NCI-H1417 (cell line): ENCODE data around the gene CASP9.
"Not testable (repeated sequence)": the region's sequence is repeated elsewhere in the genome, so short reads cannot be mapped to it uniquely, and the experiment has no call there.

Experiments
- DNase-seq, 3 experiments: peaks; one replicate each; lab custom pipeline; 2025; lab: John Stamatoyannopoulos, UW

The CASP9 gene

GRCh38 chr1:15469361-15469760 is 54.7 kb downstream of the CASP9 start:
- DNase-seq = no peak

GRCh38 chr1:15468145-15468544 is 55.9 kb downstream of the CASP9 start:
- peak in 1 of 3 experiments; percentile 3 for DNase-seq

GRCh38 chr1:15466955-15467625 is 56.9 kb downstream of the CASP9 start:
- DNase-seq = not testable (repeated sequence)

GRCh38 chr1:15465674-15466073 is 58.3 kb downstream of the CASP9 start:
- DNase-seq = no peak

GRCh38 chr1:15463926-15464322 is 60.1 kb downstream of the CASP9 start:
- DNase-seq = not testable (repeated sequence)

- DNase-seq = peak; percentile 28 to 64 (median 42)
Observed at GRCh38 chr1:15463064-15463800, 60.8 kb downstream of the CASP9 start.

GRCh38 chr1:15460708-15461095 is 63.3 kb downstream of the CASP9 start:
- no peak for DNase-seq

- DNase-seq = peak in 1 of 3 experiments; percentile 29
Observed at GRCh38 chr1:15459771-15460707, 64.0 kb downstream of the CASP9 start.

GRCh38 chr1:15458388-15458787 is 65.6 kb downstream of the CASP9 start:
- not testable (repeated sequence) for DNase-seq

- no peak for DNase-seq
Observed at GRCh38 chr1:15457585-15457984, 66.4 kb downstream of the CASP9 start.

- DNase-seq = no peak
Observed at GRCh38 chr1:15456313-15456954, 67.6 kb downstream of the CASP9 start, which contains the start of gene CELA2A. CELA2A (plus strand) TSS chr1:15456732; CDS start chr1:15456754, 22 bp downstream.

GRCh38 chr1:15455522-15455921 is 68.5 kb downstream of the CASP9 start:
- no peak for DNase-seq

GRCh38 chr1:15454256-15454655 is 69.8 kb downstream of the CASP9 start:
- no peak for DNase-seq

- DNase-seq = no peak
Observed at GRCh38 chr1:15453734-15454133, 70.3 kb downstream of the CASP9 start.

- DNase-seq = no peak
Observed at GRCh38 chr1:15452866-15453571, 71.0 kb downstream of the CASP9 start.

GRCh38 chr1:15452216-15452615 is 71.8 kb downstream of the CASP9 start:
- no peak for DNase-seq

GRCh38 chr1:15451014-15451722 is 72.8 kb downstream of the CASP9 start:
- no peak for DNase-seq

- no peak for DNase-seq
Observed at GRCh38 chr1:15449567-15449966, 74.4 kb downstream of the CASP9 start.

GRCh38 chr1:15448877-15449462 is 75.0 kb downstream of the CASP9 start:
- no peak for DNase-seq

GRCh38 chr1:15446212-15446611 is 77.8 kb downstream of the CASP9 start:
- DNase-seq = no peak
